ENCODE data around the gene PDE2A. TPM values are rescaled to one million over a fixed set of nuclear protein-coding genes. Genes with fewer than 3 reads are reported as not detected.

Gene PDE2A
- polyA plus RNA-seq, 1 donor (not counting 4 experiments of a cell fraction or from before 2014, with no cell fraction given), result 0.38 TPM

- Histone ChIP-seq H3K27ac (ENCODE audit: control insufficient read depth, insufficient read depth, low read length) (peak overlapping the region; percentile 93), H3K79me2 (ENCODE audit: control insufficient read depth, insufficient read depth, low read length) (peaks cover 71% of the 10 kb centered on the region), H3K36me3 (ENCODE audit: control insufficient read depth in 2 of 2, extremely low read depth in 1 of 2, insufficient read depth in 2 of 2, low read length in 2 of 2) (peaks cover 14 to 25% of the 10 kb centered on the region in 2 experiments), H3K4me2 (ENCODE audit: control insufficient read depth, extremely low read depth, insufficient read depth, low read depth, low read length) (peak overlapping the region; percentile 99), H3K9ac (ENCODE audit: control insufficient read depth, extremely low read depth, insufficient read depth, low read length) (peak overlapping the region; percentile 89), H3K27me3 (ENCODE audit: control insufficient read depth, extremely low read depth, insufficient read depth, low read length) (no peaks in the 10 kb centered on the region), H2AFZ (ENCODE audit: control insufficient read depth, low read length) (no peak overlapping the region), H3K9me3 (ENCODE audit: control insufficient read depth, low read depth, low read length) (no peaks in the 10 kb centered on the region), H3K4me3 (ENCODE audit: control insufficient read depth in 2 of 3, extremely low read depth in 1 of 3, insufficient read depth in 2 of 3, low read depth in 1 of 3, low read length in 3 of 3) (peak overlapping the region; percentile 51 to 79 (median 79)), H3K9me1 (ENCODE audit: control insufficient read depth, extremely low read depth, insufficient read depth, low read length) (peaks cover 7% of the 10 kb centered on the region), H3K4me1 (ENCODE audit: control insufficient read depth, extremely low read depth, insufficient read depth, low read length) (peaks cover 57% of the 10 kb centered on the region), H4K20me1 (ENCODE audit: control insufficient read depth, extremely low read depth, insufficient read depth, low read length) (peaks cover 4% of the 10 kb centered on the region)
- TF ChIP-seq EZH2 (IDR thresholded peaks at IDR 0.05; ENCODE audit: low read length) (no peak), CTCF (optimal IDR thresholded peaks at IDR 0.05 in 1 of 3, IDR thresholded peaks at IDR 0.05 in 1 of 3, conservative IDR thresholded peaks at IDR 0.05 in 1 of 3; ENCODE audit: extremely low read depth in 1 of 3, insufficient read depth in 2 of 3, low read length in 3 of 3) (no peak)
- DNase-seq (ENCODE audit: low read depth, low spot score) (no peak), FAIRE-seq (no peak)
- dilution Hi-C loops (cut with MboI; ENCODE audit: extremely low pct_ligation_motif_present, low sequenced_read_pairs), result no loop called here
Measured at GRCh38 chr11:72721276-72721675, 47.1 kb upstream of the PDE2A start.

GRCh38 chr11:72720784-72721183 lies 46.6 kb upstream of the PDE2A start:
- Histone ChIP-seq H3K9ac (ENCODE audit: control insufficient read depth, extremely low read depth, insufficient read depth, low read length) (peak overlapping the region; percentile 89), H3K4me1 (ENCODE audit: control insufficient read depth, extremely low read depth, insufficient read depth, low read length) (peaks cover 59% of the 10 kb centered on the region), H3K79me2 (ENCODE audit: control insufficient read depth, insufficient read depth, low read length) (peaks cover 73% of the 10 kb centered on the region)

More at GRCh38 chr11:72720784-72721183, 46.6 kb upstream of the PDE2A start:
- Histone ChIP-seq H3K9me3 (ENCODE audit: control insufficient read depth, low read depth, low read length) (no peaks in the 10 kb centered on the region), H3K36me3 (ENCODE audit: control insufficient read depth in 2 of 2, extremely low read depth in 1 of 2, insufficient read depth in 2 of 2, low read length in 2 of 2) (peaks cover 12 to 25% of the 10 kb centered on the region in 2 experiments), H3K27ac (ENCODE audit: control insufficient read depth, insufficient read depth, low read length) (peak overlapping the region; percentile 93), H3K9me1 (ENCODE audit: control insufficient read depth, extremely low read depth, insufficient read depth, low read length) (peaks cover 7% of the 10 kb centered on the region), H3K4me3 (ENCODE audit: control insufficient read depth in 2 of 3, extremely low read depth in 1 of 3, insufficient read depth in 2 of 3, low read depth in 1 of 3, low read length in 3 of 3) (peak overlapping the region; percentile 51 to 79 (median 79)), H4K20me1 (ENCODE audit: control insufficient read depth, extremely low read depth, insufficient read depth, low read length) (peaks cover 4% of the 10 kb centered on the region), H3K27me3 (ENCODE audit: control insufficient read depth, extremely low read depth, insufficient read depth, low read length) (no peaks in the 10 kb centered on the region), H3K4me2 (ENCODE audit: control insufficient read depth, extremely low read depth, insufficient read depth, low read depth, low read length) (peak overlapping the region; percentile 99), H2AFZ (ENCODE audit: control insufficient read depth, low read length) (no peak overlapping the region)
- TF ChIP-seq EZH2 (IDR thresholded peaks at IDR 0.05; ENCODE audit: low read length) (no peak), CTCF (optimal IDR thresholded peaks at IDR 0.05 in 1 of 3, IDR thresholded peaks at IDR 0.05 in 1 of 3, conservative IDR thresholded peaks at IDR 0.05 in 1 of 3; ENCODE audit: extremely low read depth in 1 of 3, insufficient read depth in 2 of 3, low read length in 3 of 3) (no peak)
- DNase-seq (ENCODE audit: low read depth, low spot score) (no peak), FAIRE-seq (no peak)
- dilution Hi-C loops (cut with MboI; ENCODE audit: extremely low pct_ligation_motif_present, low sequenced_read_pairs), result no loop called here
